A673 (cell line): Measurements from ENCODE around the gene TMEM158.

Source experiments
- EZH2 ChIP-seq: fragments of 200-600 bp; sonication (generic); IDR thresholded peaks from 2 replicates; pipeline ENCODE4 v1.6.1; 2017; ENCODE audit warnings: borderline replicate concordance, low read depth, mild to moderate bottlenecking, mixed read lengths, antibody characterized with exemption, low read length; ENCODE audit not compliant: poor library complexity, severe bottlenecking
- TF ChIP-seq, protein P1 (sequence below): fragments of 300-800, 200-600 bp; sonication (generic); conservative IDR thresholded peaks from 2 replicates; pipeline ENCODE4 v1.5.1; 2017; ENCODE audit warnings: low read depth, mild to moderate bottlenecking, antibody characterized with exemption, low read length, moderate library complexity, mixed read lengths

DNA sequence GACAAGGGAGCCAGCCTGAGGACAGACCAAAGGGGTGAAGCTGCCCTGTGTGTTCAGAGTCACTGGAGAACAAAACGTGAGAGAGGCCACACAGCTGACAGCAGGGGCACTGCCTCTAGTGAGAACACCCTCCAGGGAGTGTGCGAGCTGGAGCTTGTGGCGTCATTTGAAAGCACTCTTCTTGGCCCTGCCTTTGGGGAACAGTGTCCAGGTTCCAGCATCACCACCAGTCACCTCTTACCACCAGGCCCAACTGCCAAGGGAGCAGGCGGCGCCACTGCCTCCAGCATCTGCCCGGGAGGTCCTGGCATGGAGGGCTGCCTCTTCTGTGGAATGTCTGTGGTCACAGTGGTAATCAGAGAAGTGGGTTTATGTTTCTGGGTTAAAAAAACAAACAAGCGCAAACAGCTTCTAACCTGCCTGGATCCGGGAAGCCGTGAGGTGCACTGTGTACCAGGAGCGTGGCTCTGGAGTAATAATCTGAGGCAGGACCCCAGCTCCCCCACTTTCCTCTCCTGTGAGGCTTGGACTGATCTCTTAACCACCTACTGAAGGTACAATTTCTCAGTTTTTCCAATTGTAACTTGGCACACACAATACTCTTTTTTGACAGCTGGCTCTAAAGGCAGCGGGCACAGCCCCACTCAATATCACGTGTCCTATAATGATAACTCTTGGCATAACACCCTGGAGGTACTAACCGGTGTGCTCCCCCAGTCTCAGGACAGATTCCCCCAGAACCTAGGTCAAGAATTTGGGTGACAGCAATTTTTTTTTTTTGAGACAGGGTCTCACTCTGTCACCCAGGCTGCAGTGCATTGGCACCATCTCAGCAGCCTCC is 47.7 kb downstream of the TMEM158 start:
- TF ChIP-seq, protein P1, sequence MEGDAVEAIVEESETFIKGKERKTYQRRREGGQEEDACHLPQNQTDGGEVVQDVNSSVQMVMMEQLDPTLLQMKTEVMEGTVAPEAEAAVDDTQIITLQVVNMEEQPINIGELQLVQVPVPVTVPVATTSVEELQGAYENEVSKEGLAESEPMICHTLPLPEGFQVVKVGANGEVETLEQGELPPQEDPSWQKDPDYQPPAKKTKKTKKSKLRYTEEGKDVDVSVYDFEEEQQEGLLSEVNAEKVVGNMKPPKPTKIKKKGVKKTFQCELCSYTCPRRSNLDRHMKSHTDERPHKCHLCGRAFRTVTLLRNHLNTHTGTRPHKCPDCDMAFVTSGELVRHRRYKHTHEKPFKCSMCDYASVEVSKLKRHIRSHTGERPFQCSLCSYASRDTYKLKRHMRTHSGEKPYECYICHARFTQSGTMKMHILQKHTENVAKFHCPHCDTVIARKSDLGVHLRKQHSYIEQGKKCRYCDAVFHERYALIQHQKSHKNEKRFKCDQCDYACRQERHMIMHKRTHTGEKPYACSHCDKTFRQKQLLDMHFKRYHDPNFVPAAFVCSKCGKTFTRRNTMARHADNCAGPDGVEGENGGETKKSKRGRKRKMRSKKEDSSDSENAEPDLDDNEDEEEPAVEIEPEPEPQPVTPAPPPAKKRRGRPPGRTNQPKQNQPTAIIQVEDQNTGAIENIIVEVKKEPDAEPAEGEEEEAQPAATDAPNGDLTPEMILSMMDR = no peak
- no peak for TF ChIP-seq EZH2
